HG03432 (cell line): ENCODE results near the gene RALGAPA2.

ENCODE experiments used
- ATAC-seq: cut with Tn5 transposase; IDR thresholded peaks from one replicate; pipeline ENCODE4 v1.9.1; 2021; ENCODE audit warnings: mild to moderate bottlenecking, moderate library complexity; ENCODE audit not compliant: unreplicated experiment

RALGAPA2 gene

GRCh38 chr20:20375862-20376261 lies 336.6 kb downstream of the RALGAPA2 start:
- no peak for ATAC-seq

- no peak for ATAC-seq
These were observed 339.3 kb downstream of the RALGAPA2 start for GRCh38 chr20:20373091-20373571.

GRCh38 chr20:20371681-20372080 lies 340.8 kb downstream of the RALGAPA2 start:
- ATAC-seq = no peak

GRCh38 chr20:20371083-20371482 lies 341.4 kb downstream of the RALGAPA2 start:
- no peak for ATAC-seq

GRCh38 chr20:20370094-20370575 lies 342.3 kb downstream of the RALGAPA2 start:
- no peak for ATAC-seq

- peak; percentile 29 for ATAC-seq
These were observed 343.0 kb downstream of the RALGAPA2 start for GRCh38 chr20:20369250-20370093.

GRCh38 chr20:20368418-20369249 lies 343.8 kb downstream of the RALGAPA2 start:
- ATAC-seq = peak; percentile 51

GRCh38 chr20:20367575-20368417 lies 344.6 kb downstream of the RALGAPA2 start, which contains the start of gene INSM1:
INSM1 (plus strand) TSS chr20:20368104; CDS start chr20:20368268, 164 bp downstream.
- peak; percentile 21 for ATAC-seq

GRCh38 chr20:20366876-20367574 lies 345.4 kb downstream of the RALGAPA2 start:
- ATAC-seq = no peak

- no peak for ATAC-seq
These were observed 345.9 kb downstream of the RALGAPA2 start for GRCh38 chr20:20366551-20366875.

- no peak for ATAC-seq
These were observed 346.8 kb downstream of the RALGAPA2 start for GRCh38 chr20:20365480-20366161.

- no peak for ATAC-seq
These were observed 347.6 kb downstream of the RALGAPA2 start for GRCh38 chr20:20364593-20365479.

GRCh38 chr20:20363799-20364592 lies 348.4 kb downstream of the RALGAPA2 start:
- ATAC-seq = no peak

- no peak for ATAC-seq
These were observed 349.0 kb downstream of the RALGAPA2 start for GRCh38 chr20:20363434-20363798.

GRCh38 chr20:20362774-20363433 lies 349.5 kb downstream of the RALGAPA2 start:
- ATAC-seq = no peak

- peak; percentile 87 for ATAC-seq
These were observed 352.0 kb downstream of the RALGAPA2 start for GRCh38 chr20:20360464-20360863.

GRCh38 chr20:20359628-20360027 lies 352.8 kb downstream of the RALGAPA2 start:
- ATAC-seq = no peak
